ENCODE measurements around the gene CHST8. TPM values are rescaled to one million over a fixed set of nuclear protein-coding genes. Genes with fewer than 3 reads are reported as not detected.
A peak's percentile ranks its signal among the peaks of the same experiment; 100 is the strongest.

Gene CHST8
- total and polyA plus RNA-seq, 2 of the 13 experiments (the other 11 are each of a cell fraction or from before 2014, with no cell fraction given): not detected

DNA sequence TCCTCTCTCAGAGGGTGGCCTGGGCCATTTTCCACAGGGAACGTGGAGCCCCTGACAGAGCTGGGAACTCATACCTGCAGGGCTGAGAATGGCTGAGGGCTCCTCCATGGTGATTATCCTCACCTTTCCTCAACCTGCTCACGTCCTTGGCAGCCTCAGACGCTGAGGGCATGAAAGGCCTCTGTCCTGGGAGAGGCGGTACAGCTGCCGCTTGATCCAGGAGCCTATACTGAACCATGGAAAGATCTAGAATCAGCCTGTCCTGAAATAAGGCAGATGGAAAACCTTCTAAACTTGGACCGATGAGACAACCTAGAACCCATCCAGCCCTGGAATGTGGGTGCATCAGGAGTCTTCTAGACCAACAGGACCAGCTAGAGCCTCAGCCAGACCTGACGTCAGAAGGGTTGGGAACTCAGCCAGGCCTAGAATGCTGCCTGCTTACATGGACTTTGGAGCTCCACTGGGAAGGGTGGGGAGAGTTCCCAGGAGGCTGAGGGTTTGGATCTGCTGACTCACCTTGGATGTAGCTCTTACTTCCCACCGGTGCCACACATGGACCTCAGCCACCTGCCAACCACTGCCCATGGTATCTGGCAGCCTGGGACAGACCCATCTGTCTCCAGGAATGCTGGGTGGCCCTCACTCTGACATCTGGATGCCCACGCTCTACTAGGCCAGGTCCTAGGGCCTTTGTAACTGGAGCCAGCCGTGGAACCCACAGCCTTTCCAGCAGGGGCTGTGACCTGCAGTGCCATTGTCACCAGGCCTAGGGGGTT is 182.5 kb downstream of the CHST8 start (continued):
- TF ChIP-seq SRSF9 (IDR thresholded peaks at IDR 0.05; ENCODE audit: borderline replicate concordance, insufficient read depth, low read depth, low read length, poor library complexity, severe bottlenecking) (no peak), ZNF24 (IDR thresholded peaks at IDR 0.05) (no peak), ZNF232 (CRISPR knock-in tag; IDR thresholded peaks at IDR 0.05; ENCODE audit: borderline replicate concordance) (no peak), RBFOX2 (IDR thresholded peaks at IDR 0.05; ENCODE audit: low read depth, low read length) (no peak), HOXA7 (CRISPR knock-in tag; IDR thresholded peaks at IDR 0.05) (no peak), ZBTB38 (CRISPR knock-in tag; IDR thresholded peaks at IDR 0.05) (0 out of 2 replicates have a peak, but pooled peaks have one; percentile 39), ZSCAN30 (CRISPR knock-in tag; IDR thresholded peaks at IDR 0.05) (no peak), SMC3 (IDR thresholded peaks at IDR 0.05; ENCODE audit: low read length) (no peak), NFKBIZ (CRISPR knock-in tag; IDR thresholded peaks at IDR 0.05) (no peak)
- TF ChIP-seq, protein P1, sequence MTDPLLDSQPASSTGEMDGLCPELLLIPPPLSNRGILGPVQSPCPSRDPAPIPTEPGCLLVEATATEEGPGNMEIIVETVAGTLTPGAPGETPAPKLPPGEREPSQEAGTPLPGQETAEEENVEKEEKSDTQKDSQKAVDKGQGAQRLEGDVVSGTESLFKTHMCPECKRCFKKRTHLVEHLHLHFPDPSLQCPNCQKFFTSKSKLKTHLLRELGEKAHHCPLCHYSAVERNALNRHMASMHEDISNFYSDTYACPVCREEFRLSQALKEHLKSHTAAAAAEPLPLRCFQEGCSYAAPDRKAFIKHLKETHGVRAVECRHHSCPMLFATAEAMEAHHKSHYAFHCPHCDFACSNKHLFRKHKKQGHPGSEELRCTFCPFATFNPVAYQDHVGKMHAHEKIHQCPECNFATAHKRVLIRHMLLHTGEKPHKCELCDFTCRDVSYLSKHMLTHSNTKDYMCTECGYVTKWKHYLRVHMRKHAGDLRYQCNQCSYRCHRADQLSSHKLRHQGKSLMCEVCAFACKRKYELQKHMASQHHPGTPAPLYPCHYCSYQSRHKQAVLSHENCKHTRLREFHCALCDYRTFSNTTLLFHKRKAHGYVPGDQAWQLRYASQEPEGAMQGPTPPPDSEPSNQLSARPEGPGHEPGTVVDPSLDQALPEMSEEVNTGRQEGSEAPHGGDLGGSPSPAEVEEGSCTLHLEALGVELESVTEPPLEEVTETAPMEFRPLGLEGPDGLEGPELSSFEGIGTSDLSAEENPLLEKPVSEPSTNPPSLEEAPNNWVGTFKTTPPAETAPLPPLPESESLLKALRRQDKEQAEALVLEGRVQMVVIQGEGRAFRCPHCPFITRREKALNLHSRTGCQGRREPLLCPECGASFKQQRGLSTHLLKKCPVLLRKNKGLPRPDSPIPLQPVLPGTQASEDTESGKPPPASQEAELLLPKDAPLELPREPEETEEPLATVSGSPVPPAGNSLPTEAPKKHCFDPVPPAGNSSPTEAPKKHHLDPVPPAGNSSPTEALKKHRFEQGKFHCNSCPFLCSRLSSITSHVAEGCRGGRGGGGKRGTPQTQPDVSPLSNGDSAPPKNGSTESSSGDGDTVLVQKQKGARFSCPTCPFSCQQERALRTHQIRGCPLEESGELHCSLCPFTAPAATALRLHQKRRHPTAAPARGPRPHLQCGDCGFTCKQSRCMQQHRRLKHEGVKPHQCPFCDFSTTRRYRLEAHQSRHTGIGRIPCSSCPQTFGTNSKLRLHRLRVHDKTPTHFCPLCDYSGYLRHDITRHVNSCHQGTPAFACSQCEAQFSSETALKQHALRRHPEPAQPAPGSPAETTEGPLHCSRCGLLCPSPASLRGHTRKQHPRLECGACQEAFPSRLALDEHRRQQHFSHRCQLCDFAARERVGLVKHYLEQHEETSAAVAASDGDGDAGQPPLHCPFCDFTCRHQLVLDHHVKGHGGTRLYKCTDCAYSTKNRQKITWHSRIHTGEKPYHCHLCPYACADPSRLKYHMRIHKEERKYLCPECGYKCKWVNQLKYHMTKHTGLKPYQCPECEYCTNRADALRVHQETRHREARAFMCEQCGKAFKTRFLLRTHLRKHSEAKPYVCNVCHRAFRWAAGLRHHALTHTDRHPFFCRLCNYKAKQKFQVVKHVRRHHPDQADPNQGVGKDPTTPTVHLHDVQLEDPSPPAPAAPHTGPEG (CRISPR knock-in tag; IDR thresholded peaks at IDR 0.05): no peak
- TF ChIP-seq, protein P2, sequence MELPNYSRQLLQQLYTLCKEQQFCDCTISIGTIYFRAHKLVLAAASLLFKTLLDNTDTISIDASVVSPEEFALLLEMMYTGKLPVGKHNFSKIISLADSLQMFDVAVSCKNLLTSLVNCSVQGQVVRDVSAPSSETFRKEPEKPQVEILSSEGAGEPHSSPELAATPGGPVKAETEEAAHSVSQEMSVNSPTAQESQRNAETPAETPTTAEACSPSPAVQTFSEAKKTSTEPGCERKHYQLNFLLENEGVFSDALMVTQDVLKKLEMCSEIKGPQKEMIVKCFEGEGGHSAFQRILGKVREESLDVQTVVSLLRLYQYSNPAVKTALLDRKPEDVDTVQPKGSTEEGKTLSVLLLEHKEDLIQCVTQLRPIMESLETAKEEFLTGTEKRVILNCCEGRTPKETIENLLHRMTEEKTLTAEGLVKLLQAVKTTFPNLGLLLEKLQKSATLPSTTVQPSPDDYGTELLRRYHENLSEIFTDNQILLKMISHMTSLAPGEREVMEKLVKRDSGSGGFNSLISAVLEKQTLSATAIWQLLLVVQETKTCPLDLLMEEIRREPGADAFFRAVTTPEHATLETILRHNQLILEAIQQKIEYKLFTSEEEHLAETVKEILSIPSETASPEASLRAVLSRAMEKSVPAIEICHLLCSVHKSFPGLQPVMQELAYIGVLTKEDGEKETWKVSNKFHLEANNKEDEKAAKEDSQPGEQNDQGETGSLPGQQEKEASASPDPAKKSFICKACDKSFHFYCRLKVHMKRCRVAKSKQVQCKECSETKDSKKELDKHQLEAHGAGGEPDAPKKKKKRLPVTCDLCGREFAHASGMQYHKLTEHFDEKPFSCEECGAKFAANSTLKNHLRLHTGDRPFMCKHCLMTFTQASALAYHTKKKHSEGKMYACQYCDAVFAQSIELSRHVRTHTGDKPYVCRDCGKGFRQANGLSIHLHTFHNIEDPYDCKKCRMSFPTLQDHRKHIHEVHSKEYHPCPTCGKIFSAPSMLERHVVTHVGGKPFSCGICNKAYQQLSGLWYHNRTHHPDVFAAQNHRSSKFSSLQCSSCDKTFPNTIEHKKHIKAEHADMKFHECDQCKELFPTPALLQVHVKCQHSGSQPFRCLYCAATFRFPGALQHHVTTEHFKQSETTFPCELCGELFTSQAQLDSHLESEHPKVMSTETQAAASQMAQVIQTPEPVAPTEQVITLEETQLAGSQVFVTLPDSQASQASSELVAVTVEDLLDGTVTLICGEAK (IDR thresholded peaks at IDR 0.05): no peak
- TF ChIP-seq, protein P2 (CRISPR knock-in tag; IDR thresholded peaks at IDR 0.05): no peak
- TF ChIP-seq, protein P3, sequence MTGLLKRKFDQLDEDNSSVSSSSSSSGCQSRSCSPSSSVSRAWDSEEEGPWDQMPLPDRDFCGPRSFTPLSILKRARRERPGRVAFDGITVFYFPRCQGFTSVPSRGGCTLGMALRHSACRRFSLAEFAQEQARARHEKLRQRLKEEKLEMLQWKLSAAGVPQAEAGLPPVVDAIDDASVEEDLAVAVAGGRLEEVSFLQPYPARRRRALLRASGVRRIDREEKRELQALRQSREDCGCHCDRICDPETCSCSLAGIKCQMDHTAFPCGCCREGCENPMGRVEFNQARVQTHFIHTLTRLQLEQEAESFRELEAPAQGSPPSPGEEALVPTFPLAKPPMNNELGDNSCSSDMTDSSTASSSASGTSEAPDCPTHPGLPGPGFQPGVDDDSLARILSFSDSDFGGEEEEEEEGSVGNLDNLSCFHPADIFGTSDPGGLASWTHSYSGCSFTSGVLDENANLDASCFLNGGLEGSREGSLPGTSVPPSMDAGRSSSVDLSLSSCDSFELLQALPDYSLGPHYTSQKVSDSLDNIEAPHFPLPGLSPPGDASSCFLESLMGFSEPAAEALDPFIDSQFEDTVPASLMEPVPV (CRISPR knock-in tag; IDR thresholded peaks at IDR 0.05): no peak

All from HepG2 (cell line).